ENCODE results near the gene OGDH. TPM values are rescaled to one million over a fixed set of nuclear protein-coding genes. Genes with fewer than 3 reads are reported as not detected.

Gene OGDH
- total and polyA plus RNA-seq, 2 of the 13 experiments (the other 11 are each of a cell fraction or from before 2014, with no cell fraction given): 17.4 to 25.4 TPM

DNA sequence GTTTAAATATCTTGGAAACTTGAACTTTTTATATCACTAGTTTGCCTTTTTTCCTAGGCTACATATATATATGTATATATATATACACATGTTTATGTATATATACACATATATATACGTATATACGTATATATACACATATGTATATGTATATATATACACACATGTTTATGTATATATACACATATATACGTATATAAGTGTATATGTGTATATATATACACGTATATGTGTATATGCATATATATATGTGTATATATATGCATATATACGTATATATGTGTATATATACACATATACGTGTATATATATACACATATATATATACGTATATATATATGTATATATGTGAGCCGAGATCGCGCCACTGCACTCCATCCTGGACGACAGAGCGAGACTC lies 10.1 kb downstream of the OGDH start (continued):
- no peak for TF ChIP-seq HOXA7 (CRISPR knock-in tag; IDR thresholded peaks at IDR 0.05)

- TF ChIP-seq KLF12 (CRISPR knock-in tag; IDR thresholded peaks at IDR 0.05; ENCODE audit: borderline replicate concordance) (no peak), ETV6 (CRISPR knock-in tag; conservative IDR thresholded peaks at IDR 0.05) (no peak), ZNF253 (CRISPR knock-in tag; IDR thresholded peaks at IDR 0.05; ENCODE audit: borderline replicate concordance) (no peak), RFX3 (CRISPR knock-in tag; IDR thresholded peaks at IDR 0.05) (no peak)
- ChIA-PET CTCF (ENCODE audit: low intra/inter-chr PET ratio, low total read pairs) (no interaction called here), POLR2A (no interaction called here)
- Histone ChIP-seq H3K27ac (ENCODE audit: extremely low read length, insufficient read depth, low read length) (no peak overlapping the region), H3K9me3 (ENCODE audit: low read length) (no peaks in the 10 kb centered on the region), H3K27me3 (ENCODE audit: control insufficient read depth in 1 of 2, insufficient read depth in 2 of 2, low read length in 2 of 2) (no peaks in the 10 kb centered on the region), H2AFZ (ENCODE audit: low read length) (no peak overlapping the region), H3K4me2 (ENCODE audit: low read depth, low read length) (no peak overlapping the region), H3K4me1 (ENCODE audit: insufficient read depth, low read length) (peaks cover 38% of the 10 kb centered on the region), H3K9ac (ENCODE audit: insufficient read depth, low read depth, low read length) (no peak overlapping the region), H3K36me3 (replicated peaks in 1 of 2; ENCODE audit: control insufficient read depth in 1 of 2, insufficient read depth in 2 of 2, low read length in 2 of 2) (0 out of 5 replicates have a peak, but pooled peaks cover 0 to 5% of the 10 kb centered on the region in 2 experiments), H3K79me2 (ENCODE audit: insufficient read depth, low read length) (peaks cover 83% of the 10 kb centered on the region), H4K20me1 (ENCODE audit: insufficient read depth, low read length) (peaks cover 6% of the 10 kb centered on the region; the same call in 1 of the 2 replicates), H3K4me3 (replicated peaks in 1 of 3; ENCODE audit: insufficient read depth in 1 of 3, low read depth in 2 of 3, low read length in 3 of 3) (no peak overlapping the region)
- BruUV-seq (replicated peaks): no TSS peak
- ATAC-seq: no peak
- DNase-seq (ENCODE audit: low spot score): no peak
- in situ Hi-C loops (cut with HindIII; ENCODE audit: extremely low pct_ligation_motif_present, low pct_unique_long_range_greater_than_20kb) (no loop called here), intact Hi-C loops (cut with micrococcal nuclease; ENCODE audit: unreplicated experiment) (no loop called here)
- no peak for FAIRE-seq
- WGBS (ENCODE audit: low lambda C conversion rate): 92% methylated on average over 2 of the region's 2 CpGs
Observed at GRCh38 chr7:44617225-44617890, 10.9 kb downstream of the OGDH start.

- H3K9me3 ChIP-seq (ENCODE audit: low read length): no peaks in the 10 kb centered on the region
- H3K27ac ChIP-seq (ENCODE audit: extremely low read length, insufficient read depth, low read length): no peak overlapping the region
- FAIRE-seq: no peak
- H3K4me2 ChIP-seq (ENCODE audit: low read depth, low read length): no peak overlapping the region
- CTCF ChIA-PET (ENCODE audit: low intra/inter-chr PET ratio, low total read pairs): no interaction called here
- H3K4me1 ChIP-seq (ENCODE audit: insufficient read depth, low read length): peaks cover 45% of the 10 kb centered on the region
- no peak overlapping the region for H3K9ac ChIP-seq (ENCODE audit: insufficient read depth, low read depth, low read length)
- H3K4me3 ChIP-seq (replicated peaks in 1 of 3; ENCODE audit: insufficient read depth in 1 of 3, low read depth in 2 of 3, low read length in 3 of 3): no peak overlapping the region
- no peak for DNase-seq (ENCODE audit: low spot score)
- H3K79me2 ChIP-seq (ENCODE audit: insufficient read depth, low read length): peaks cover 87% of the 10 kb centered on the region
- in situ Hi-C loops (cut with HindIII; ENCODE audit: extremely low pct_ligation_motif_present, low pct_unique_long_range_greater_than_20kb): no loop called here
- no peaks in the 10 kb centered on the region for H3K27me3 ChIP-seq (ENCODE audit: control insufficient read depth in 1 of 2, insufficient read depth in 2 of 2, low read length in 2 of 2)
- 0 out of 5 replicates have a peak, but pooled peaks cover 0 to 5% of the 10 kb centered on the region in 2 experiments for H3K36me3 ChIP-seq (replicated peaks in 1 of 2; ENCODE audit: control insufficient read depth in 1 of 2, insufficient read depth in 2 of 2, low read length in 2 of 2)
- no TSS peak for BruUV-seq (replicated peaks)
- POLR2A ChIA-PET: no interaction called here
- peaks cover 6% of the 10 kb centered on the region; the same call in 1 of the 2 replicates for H4K20me1 ChIP-seq (ENCODE audit: insufficient read depth, low read length)
- ATAC-seq: no peak
- intact Hi-C loops (cut with micrococcal nuclease; ENCODE audit: unreplicated experiment): no loop called here
- WGBS (ENCODE audit: low lambda C conversion rate): 97% methylated on average over 1 of the region's 1 CpG
- H2AFZ ChIP-seq (ENCODE audit: low read length): no peak overlapping the region
- TF ChIP-seq ZNF709 (CRISPR knock-in tag; IDR thresholded peaks at IDR 0.05) (no peak), ZBTB14 (CRISPR knock-in tag; IDR thresholded peaks at IDR 0.05) (no peak), ZNF639 (CRISPR knock-in tag; conservative IDR thresholded peaks at IDR 0.05) (no peak), ZNF839 (CRISPR knock-in tag; IDR thresholded peaks at IDR 0.05; ENCODE audit: borderline replicate concordance) (no peak), SOX13 (IDR thresholded peaks at IDR 0.05) (no peak), SOX13 (CRISPR knock-in tag; conservative IDR thresholded peaks at IDR 0.05 in 1 of 2, IDR thresholded peaks at IDR 0.05 in 1 of 2) (no peak)
Observed at GRCh38 chr7:44618045-44618444, 11.6 kb downstream of the OGDH start.
